Loucy (cell line): ENCODE data around the gene ANO8.
"Not testable (repeated sequence)": the region's sequence is repeated elsewhere in the genome, so short reads cannot be mapped to it uniquely, and the experiment has no call there.

Source experiments
- H2AFZ ChIP-seq: fragments of 200-600 bp; sonication (generic); 2 replicates; pipeline ENCODE4 v1.6.0; 2016; ENCODE audit warnings: antibody characterized with exemption, mild to moderate bottlenecking, low read length, moderate library complexity
- H3F3A ChIP-seq: fragments of 200-600 bp; 2 replicates; pipeline ENCODE4 v1.6.0; 2016; ENCODE audit warnings: antibody characterized with exemption, low read depth, mild to moderate bottlenecking
- H3K27me3 ChIP-seq: fragments of 200-600 bp; sonication (generic); 2 replicates; pipeline ENCODE4 v1.6.1; 2014; ENCODE audit warnings: low read length, mild to moderate bottlenecking; ENCODE audit not compliant: insufficient read depth, poor library complexity, severe bottlenecking
- H3K36me3 ChIP-seq: fragments of 200-600 bp; sonication (generic); 2 replicates; pipeline ENCODE4 v1.6.1; 2016; ENCODE audit warnings: low read length; ENCODE audit not compliant: insufficient read depth
- H3K4me1 ChIP-seq: fragments of 200-600 bp; sonication (generic); 2 replicates; pipeline ENCODE4 v1.5.1; 2014; ENCODE audit warnings: low read length, mild to moderate bottlenecking; ENCODE audit not compliant: insufficient read depth, poor library complexity, severe bottlenecking
- H3K4me2 ChIP-seq: fragments of 200-600 bp; sonication (generic); 2 replicates; pipeline ENCODE4 v1.6.0; 2014; ENCODE audit warnings: antibody characterized with exemption, low read length, low read depth, mild to moderate bottlenecking; ENCODE audit not compliant: poor library complexity, severe bottlenecking
- H3K4me3 ChIP-seq: fragments of 200-600 bp; sonication (generic); 2 replicates; pipeline ENCODE4 v1.5.1; 2014; ENCODE audit warnings: low read length, mild to moderate bottlenecking, mixed read lengths; ENCODE audit not compliant: poor library complexity, severe bottlenecking
- H3K79me2 ChIP-seq: fragments of 200-600 bp; sonication (generic); 2 replicates; pipeline ENCODE4 v1.6.1; 2014; ENCODE audit warnings: low read length; ENCODE audit not compliant: insufficient read depth
- H3K9ac ChIP-seq: fragments of 200-600 bp; sonication (generic); 2 replicates; pipeline ENCODE4 v1.6.0; 2014; ENCODE audit warnings: mild to moderate bottlenecking, low read depth, low read length, moderate library complexity; ENCODE audit not compliant: poor library complexity, severe bottlenecking
- H3K9me2 ChIP-seq: fragments of 200-600 bp; sonication (generic); replicated peaks from 2 replicates; pipeline ENCODE4 v1.6.1; 2016; ENCODE audit warnings: low read depth, low read length, mixed read lengths
- H3K9me3 ChIP-seq: fragments of 200-600 bp; sonication (generic); 2 replicates; pipeline ENCODE4 v1.6.1; 2014; ENCODE audit warnings: mild to moderate bottlenecking, antibody characterized with exemption, low read length, low read depth; ENCODE audit not compliant: insufficient read depth
- H4K20me1 ChIP-seq: fragments of 200-600 bp; sonication (generic); 2 replicates; pipeline ENCODE4 v1.6.0; 2014; ENCODE audit warnings: antibody characterized with exemption, low read length, mild to moderate bottlenecking; ENCODE audit not compliant: insufficient read depth, poor library complexity, severe bottlenecking
- CTCF ChIP-seq: fragments of 200-600 bp; sonication (generic); conservative IDR thresholded peaks from 2 replicates; pipeline ENCODE4 v1.5.1; 2014; ENCODE audit warnings: mild to moderate bottlenecking, antibody characterized with exemption, low read length
- EZH2phosphoT487 ChIP-seq: fragments of 200-600 bp; IDR thresholded peaks from 2 replicates; pipeline ENCODE4 v1.6.1; 2018; ENCODE audit warnings: antibody characterized with exemption, mild to moderate bottlenecking, moderate library complexity, borderline replicate concordance

ANO8 gene

GRCh38 chr19:17370026-17370587, 35.5 kb upstream of the ANO8 start:
- H3K4me1 ChIP-seq: no peaks in the 10 kb centered on the region
- no peaks in the 10 kb centered on the region for H3K27me3 ChIP-seq
- H3K9me3 ChIP-seq: no peaks in the 10 kb centered on the region
- H4K20me1 ChIP-seq: no peaks in the 10 kb centered on the region
- H3K9ac ChIP-seq: no peak overlapping the region
- no peaks in the 10 kb centered on the region for H3K36me3 ChIP-seq
- TF ChIP-seq EZH2phosphoT487 (no peak), CTCF (no peak)
- H3F3A ChIP-seq: no peaks in the 10 kb centered on the region; the same call in 1 of the 2 replicates
- no peak overlapping the region for H2AFZ ChIP-seq
- H3K9me2 ChIP-seq: no peaks in the 10 kb centered on the region
- no peak overlapping the region for H3K4me3 ChIP-seq
- no peak overlapping the region for H3K4me2 ChIP-seq
- H3K79me2 ChIP-seq: no peaks in the 10 kb centered on the region

GRCh38 chr19:17365361-17365760, 30.7 kb upstream of the ANO8 start:
- no peak overlapping the region for H3K9ac ChIP-seq

GRCh38 chr19:17363852-17364605, 29.4 kb upstream of the ANO8 start:
- H4K20me1 ChIP-seq, H2AFZ ChIP-seq, H3K79me2 ChIP-seq, H3K4me3 ChIP-seq, H3K9me2 ChIP-seq, H3F3A ChIP-seq, H3K27me3 ChIP-seq, H3K9ac ChIP-seq, H3K4me2 ChIP-seq, H3K36me3 ChIP-seq, H3K9me3 ChIP-seq, H3K4me1 ChIP-seq: not testable (repeated sequence)

More at GRCh38 chr19:17365361-17365760, 30.7 kb upstream of the ANO8 start:
- Histone ChIP-seq H3K27me3 (no peaks in the 10 kb centered on the region), H2AFZ (no peak overlapping the region), H3K79me2 (no peaks in the 10 kb centered on the region), H3K9me2 (no peaks in the 10 kb centered on the region), H4K20me1 (no peaks in the 10 kb centered on the region), H3K4me1 (no peaks in the 10 kb centered on the region), H3F3A (no peaks in the 10 kb centered on the region; the same call in 1 of the 2 replicates), H3K4me3 (no peak overlapping the region), H3K36me3 (no peaks in the 10 kb centered on the region), H3K9me3 (no peaks in the 10 kb centered on the region), H3K4me2 (no peak overlapping the region)
- TF ChIP-seq EZH2phosphoT487 (no peak), CTCF (no peak)
